H7 (cell line): ENCODE results near the gene KCNE5. TPM values are rescaled to one million over a fixed set of nuclear protein-coding genes. Genes with fewer than 3 reads are reported as not detected.
"Not testable (repeated sequence)": the region's sequence is repeated elsewhere in the genome, so short reads cannot be mapped to it uniquely, and the experiment has no call there.

Experiments used
- DNase-seq: peaks from one replicate; pipeline ENCODE4 v3.0.0; 2012
- H3K27me3 ChIP-seq: 2 replicates; pipeline ENCODE4 v1.6.0; 2011; ENCODE audit warnings: mild to moderate bottlenecking, low read length; ENCODE audit not compliant: control insufficient read depth, insufficient read depth
- H3K36me3 ChIP-seq: replicated peaks from 2 replicates; pipeline ENCODE4 v1.5.1; 2011; ENCODE audit warnings: low read length; ENCODE audit not compliant: control insufficient read depth, insufficient read depth
- H3K4me3 ChIP-seq: 2 replicates; pipeline ENCODE4 v1.5.1; 2011; ENCODE audit warnings: low read depth, mild to moderate bottlenecking, control low read depth, low read length, moderate library complexity; ENCODE audit not compliant: insufficient read depth
- total RNA-seq: library from RNA; depleted of rRNA; stranded (reverse); fragments of >200 nt; shearing (Covaris generic); gene quantifications from 2 replicates; pipeline ENCODE4 v1.2.3, GENCODE V29; 2014

KCNE5 gene
- total RNA-seq, 1 experiment from 2014 or later = 4.0 TPM

- no peaks in the 10 kb centered on the region for H3K27me3 ChIP-seq
- no peaks in the 10 kb centered on the region for H3K36me3 ChIP-seq
- H3K4me3 ChIP-seq = no peak overlapping the region
- peak; percentile 46 for DNase-seq
Measured at GRCh38 chrX:109635146-109635545, 10.2 kb upstream of the KCNE5 start.

- H3K36me3 ChIP-seq = no peaks in the 10 kb centered on the region
- peak; percentile 53 for DNase-seq
- H3K4me3 ChIP-seq = no peak overlapping the region
- H3K27me3 ChIP-seq = no peaks in the 10 kb centered on the region
Measured at GRCh38 chrX:109632906-109633504, 8.0 kb upstream of the KCNE5 start.

- Histone ChIP-seq H3K4me3 (no peak overlapping the region), H3K27me3 (peaks cover 4% of the 10 kb centered on the region), H3K36me3 (no peaks in the 10 kb centered on the region)
- no peak for DNase-seq
Measured at GRCh38 chrX:109629310-109629709, 4.3 kb upstream of the KCNE5 start.

- Histone ChIP-seq H3K4me3 (no peak overlapping the region), H3K36me3 (no peaks in the 10 kb centered on the region)
Measured at GRCh38 chrX:109626637-109627036, 1.7 kb upstream of the KCNE5 start.

GRCh38 chrX:109623997-109624396 is 975 bp downstream of the KCNE5 start:
- H3K4me3 ChIP-seq = no peak overlapping the region; the same call in 1 of the 2 replicates
- peak; percentile 10 for DNase-seq
- no peaks in the 10 kb centered on the region for H3K36me3 ChIP-seq
- peaks cover 11% of the 10 kb centered on the region for H3K27me3 ChIP-seq

More at GRCh38 chrX:109626637-109627036, 1.7 kb upstream of the KCNE5 start:
- no peak for DNase-seq
- peaks cover 11% of the 10 kb centered on the region for H3K27me3 ChIP-seq

GRCh38 chrX:109622270-109622669 is 2.7 kb downstream of the KCNE5 start:
- peaks cover 11% of the 10 kb centered on the region for H3K27me3 ChIP-seq
- no peaks in the 10 kb centered on the region for H3K36me3 ChIP-seq
- H3K4me3 ChIP-seq = no peak overlapping the region
- DNase-seq = no peak

- Histone ChIP-seq H3K27me3 (peaks cover 9% of the 10 kb centered on the region), H3K4me3 (no peak overlapping the region), H3K36me3 (no peaks in the 10 kb centered on the region)
- no peak for DNase-seq
Measured at GRCh38 chrX:109619771-109620170, 5.2 kb downstream of the KCNE5 start.

GRCh38 chrX:109614951-109615350 is 10.0 kb downstream of the KCNE5 start:
- Histone ChIP-seq H3K27me3 (no peaks in the 10 kb centered on the region), H3K4me3 (no peak overlapping the region), H3K36me3 (no peaks in the 10 kb centered on the region)
- no peak for DNase-seq

GRCh38 chrX:109601486-109601885 is 23.5 kb downstream of the KCNE5 start:
- peaks cover 3% of the 10 kb centered on the region; the same call in 1 of the 2 replicates for H3K27me3 ChIP-seq
- no peak for DNase-seq
- no peaks in the 10 kb centered on the region for H3K36me3 ChIP-seq
- no peak overlapping the region for H3K4me3 ChIP-seq

- DNase-seq = peak; percentile 41
- Histone ChIP-seq H3K36me3 (no peaks in the 10 kb centered on the region), H3K4me3 (peak overlapping the region; percentile 18; the same call in 1 of the 2 replicates), H3K27me3 (peaks cover 3% of the 10 kb centered on the region; the same call in 1 of the 2 replicates)
Measured at GRCh38 chrX:109600237-109600651, 24.7 kb downstream of the KCNE5 start.

GRCh38 chrX:109596015-109596414 is 29.0 kb downstream of the KCNE5 start:
- Histone ChIP-seq H3K27me3 (peaks cover 3% of the 10 kb centered on the region; the same call in 1 of the 2 replicates), H3K4me3 (no peak overlapping the region), H3K36me3 (no peaks in the 10 kb centered on the region)
- DNase-seq = no peak

GRCh38 chrX:109590176-109590575 is 34.8 kb downstream of the KCNE5 start:
- Histone ChIP-seq H3K27me3 (no peaks in the 10 kb centered on the region), H3K4me3 (no peak overlapping the region), H3K36me3 (no peaks in the 10 kb centered on the region)
- no peak for DNase-seq

- H3K36me3 ChIP-seq = no peaks in the 10 kb centered on the region
- H3K27me3 ChIP-seq = no peaks in the 10 kb centered on the region; the same call in 1 of the 2 replicates
- no peak for DNase-seq
- no peak overlapping the region for H3K4me3 ChIP-seq
Measured at GRCh38 chrX:109585488-109585887, 39.5 kb downstream of the KCNE5 start.

- DNase-seq = no peak
- H3K4me3 ChIP-seq = no peak overlapping the region
- H3K27me3 ChIP-seq = no peaks in the 10 kb centered on the region
- H3K36me3 ChIP-seq = no peaks in the 10 kb centered on the region
Measured at GRCh38 chrX:109578916-109579315, 46.1 kb downstream of the KCNE5 start.

- H3K27me3 ChIP-seq = no peaks in the 10 kb centered on the region
- DNase-seq = no peak
- no peak overlapping the region for H3K4me3 ChIP-seq
- H3K36me3 ChIP-seq = no peaks in the 10 kb centered on the region
Measured at GRCh38 chrX:109577055-109577454, 47.9 kb downstream of the KCNE5 start.

- DNase-seq = not testable (repeated sequence)
Measured at GRCh38 chrX:109576083-109576482, 48.9 kb downstream of the KCNE5 start.

More at GRCh38 chrX:109576083-109576482, 48.9 kb downstream of the KCNE5 start:
- not testable (repeated sequence) for H3K4me3 ChIP-seq, H3K36me3 ChIP-seq, H3K27me3 ChIP-seq
